ENCODE measurements around the gene ECI1.

ECI1 gene

DNA sequence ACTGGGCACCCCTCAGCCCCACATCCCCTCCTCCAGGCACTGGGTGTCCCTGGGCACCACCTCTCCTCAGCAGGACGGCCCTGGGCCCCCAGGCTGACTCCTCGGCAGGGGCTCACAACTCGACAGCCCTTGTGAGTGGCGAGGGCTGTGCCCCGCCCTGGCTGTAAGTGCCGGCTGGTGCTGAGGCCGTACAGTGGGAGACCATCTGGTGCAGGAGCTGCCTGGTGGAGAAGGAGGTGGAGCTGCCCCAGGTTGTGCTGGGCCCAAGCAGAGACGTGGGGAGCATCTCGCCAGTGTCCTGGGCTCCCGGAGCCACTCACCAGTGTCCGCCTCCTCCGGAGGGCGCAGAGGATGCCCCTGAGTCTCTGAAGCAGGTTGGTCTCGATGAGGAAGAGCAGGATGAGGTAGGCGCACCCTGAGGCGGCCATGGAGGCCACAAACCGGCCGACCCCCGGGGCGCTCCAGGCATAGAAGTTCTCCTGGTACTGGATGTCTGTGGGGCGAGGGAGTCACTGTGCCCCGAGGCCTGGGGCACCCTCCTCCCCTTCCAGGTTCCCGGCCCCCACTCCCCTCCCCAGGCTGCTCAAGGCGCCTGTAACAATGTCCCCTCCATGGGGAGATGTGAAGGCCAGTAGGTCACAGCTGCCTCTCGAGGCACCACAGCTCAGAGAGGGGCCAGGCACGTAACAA lies 31.6 kb upstream of the ECI1 start:
- no peaks in the 10 kb centered on the region for H3K9me2 ChIP-seq (replicated peaks; ENCODE audit: low read depth, low read length)
- H3K27me3 ChIP-seq (ENCODE audit: insufficient read depth, low read length, poor library complexity, severe bottlenecking), result no peaks in the 10 kb centered on the region
- H3K36me3 ChIP-seq (ENCODE audit: insufficient read depth, low read length), result no peaks in the 10 kb centered on the region
- H3K4me3 ChIP-seq (ENCODE audit: low read length, poor library complexity, severe bottlenecking), result no peak overlapping the region
- H3K4me1 ChIP-seq (ENCODE audit: insufficient read depth, low read length, poor library complexity, severe bottlenecking), result no peaks in the 10 kb centered on the region
- H3K9ac ChIP-seq (ENCODE audit: low read depth, low read length, poor library complexity, severe bottlenecking), result no peak overlapping the region
- H4K20me1 ChIP-seq (ENCODE audit: insufficient read depth, low read length, poor library complexity, severe bottlenecking), result no peaks in the 10 kb centered on the region
- no peak overlapping the region for H2AFZ ChIP-seq (ENCODE audit: low read length)
- no peaks in the 10 kb centered on the region for H3K9me3 ChIP-seq (ENCODE audit: insufficient read depth, low read depth, low read length)
- H3F3A ChIP-seq (ENCODE audit: low read depth), result no peaks in the 10 kb centered on the region
- no peak overlapping the region for H3K4me2 ChIP-seq (ENCODE audit: low read depth, low read length, poor library complexity, severe bottlenecking)
- no peaks in the 10 kb centered on the region for H3K79me2 ChIP-seq (ENCODE audit: insufficient read depth, low read length)
- TF ChIP-seq, protein P1, sequence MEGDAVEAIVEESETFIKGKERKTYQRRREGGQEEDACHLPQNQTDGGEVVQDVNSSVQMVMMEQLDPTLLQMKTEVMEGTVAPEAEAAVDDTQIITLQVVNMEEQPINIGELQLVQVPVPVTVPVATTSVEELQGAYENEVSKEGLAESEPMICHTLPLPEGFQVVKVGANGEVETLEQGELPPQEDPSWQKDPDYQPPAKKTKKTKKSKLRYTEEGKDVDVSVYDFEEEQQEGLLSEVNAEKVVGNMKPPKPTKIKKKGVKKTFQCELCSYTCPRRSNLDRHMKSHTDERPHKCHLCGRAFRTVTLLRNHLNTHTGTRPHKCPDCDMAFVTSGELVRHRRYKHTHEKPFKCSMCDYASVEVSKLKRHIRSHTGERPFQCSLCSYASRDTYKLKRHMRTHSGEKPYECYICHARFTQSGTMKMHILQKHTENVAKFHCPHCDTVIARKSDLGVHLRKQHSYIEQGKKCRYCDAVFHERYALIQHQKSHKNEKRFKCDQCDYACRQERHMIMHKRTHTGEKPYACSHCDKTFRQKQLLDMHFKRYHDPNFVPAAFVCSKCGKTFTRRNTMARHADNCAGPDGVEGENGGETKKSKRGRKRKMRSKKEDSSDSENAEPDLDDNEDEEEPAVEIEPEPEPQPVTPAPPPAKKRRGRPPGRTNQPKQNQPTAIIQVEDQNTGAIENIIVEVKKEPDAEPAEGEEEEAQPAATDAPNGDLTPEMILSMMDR (conservative IDR thresholded peaks at IDR 0.05; ENCODE audit: low read length), result no peak
- TF ChIP-seq EZH2phosphoT487 (IDR thresholded peaks at IDR 0.05; ENCODE audit: borderline replicate concordance), result no peak

DNA sequence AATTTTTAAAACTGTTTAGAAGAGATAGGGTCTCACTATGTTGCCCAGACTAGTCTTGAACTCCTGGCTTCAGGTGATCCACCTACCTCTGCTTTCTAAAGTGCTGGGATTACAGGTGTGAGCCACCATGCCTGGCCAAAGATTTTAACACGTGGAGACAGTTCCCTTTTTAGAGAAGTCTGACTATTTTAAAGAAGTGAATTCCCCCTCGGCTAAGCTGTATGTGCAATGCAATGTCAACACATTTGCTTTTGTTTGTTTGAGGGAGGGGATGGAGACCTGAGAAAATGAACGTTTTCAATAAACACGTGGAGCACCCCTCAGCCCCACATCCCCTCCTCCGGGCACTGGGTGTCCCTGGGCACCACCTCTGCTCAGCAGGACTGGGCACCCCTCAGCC lies 30.9 kb upstream of the ECI1 start:
- H2AFZ ChIP-seq (ENCODE audit: low read length), result no peak overlapping the region
- H3K79me2 ChIP-seq (ENCODE audit: insufficient read depth, low read length), result no peaks in the 10 kb centered on the region
- TF ChIP-seq, protein P1 (conservative IDR thresholded peaks at IDR 0.05; ENCODE audit: low read length), result no peak
- no peak for TF ChIP-seq EZH2phosphoT487 (IDR thresholded peaks at IDR 0.05; ENCODE audit: borderline replicate concordance)
- H3K27me3 ChIP-seq (ENCODE audit: insufficient read depth, low read length, poor library complexity, severe bottlenecking), result no peaks in the 10 kb centered on the region
- no peaks in the 10 kb centered on the region for H3K4me1 ChIP-seq (ENCODE audit: insufficient read depth, low read length, poor library complexity, severe bottlenecking)
- no peak overlapping the region for H3K4me2 ChIP-seq (ENCODE audit: low read depth, low read length, poor library complexity, severe bottlenecking)
- no peaks in the 10 kb centered on the region for H3K9me3 ChIP-seq (ENCODE audit: insufficient read depth, low read depth, low read length)
- H3K9me2 ChIP-seq (replicated peaks; ENCODE audit: low read depth, low read length), result no peaks in the 10 kb centered on the region
- no peak overlapping the region for H3K9ac ChIP-seq (ENCODE audit: low read depth, low read length, poor library complexity, severe bottlenecking)
- no peaks in the 10 kb centered on the region for H3F3A ChIP-seq (ENCODE audit: low read depth)
- no peaks in the 10 kb centered on the region for H4K20me1 ChIP-seq (ENCODE audit: insufficient read depth, low read length, poor library complexity, severe bottlenecking)
- H3K4me3 ChIP-seq (ENCODE audit: low read length, poor library complexity, severe bottlenecking), result no peak overlapping the region
- no peaks in the 10 kb centered on the region for H3K36me3 ChIP-seq (ENCODE audit: insufficient read depth, low read length)

DNA sequence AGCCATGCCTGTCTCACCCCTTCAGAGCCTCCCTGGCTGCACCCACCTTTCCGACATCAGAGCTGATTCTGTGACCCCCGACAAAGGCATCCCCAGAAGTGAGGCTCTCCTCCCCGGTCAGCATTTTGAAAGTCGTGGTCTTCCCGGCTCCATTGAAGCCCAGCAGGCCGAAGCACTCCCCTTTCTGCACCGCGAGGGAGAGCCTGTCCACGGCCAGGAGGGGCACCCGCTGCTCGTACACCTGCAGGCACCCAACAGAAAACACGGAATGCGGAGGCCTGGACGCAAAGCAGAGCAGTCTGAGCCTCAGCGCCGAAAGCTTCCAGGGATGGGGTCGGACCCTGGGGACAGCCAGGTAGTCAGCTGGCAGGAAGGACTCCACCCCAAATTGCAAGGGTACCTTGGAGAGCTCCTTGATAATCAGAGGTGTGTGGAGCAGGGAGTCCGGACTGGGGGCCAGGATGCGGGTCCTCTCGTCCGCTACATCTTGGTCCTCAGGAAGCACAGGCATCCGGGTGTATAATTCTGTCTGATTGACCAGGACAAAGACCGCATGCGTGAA lies 29.7 kb upstream of the ECI1 start:
- TF ChIP-seq, protein P1 (conservative IDR thresholded peaks at IDR 0.05; ENCODE audit: low read length), result no peak
- no peak for TF ChIP-seq EZH2phosphoT487 (IDR thresholded peaks at IDR 0.05; ENCODE audit: borderline replicate concordance)
- Histone ChIP-seq H3K9ac (ENCODE audit: low read depth, low read length, poor library complexity, severe bottlenecking) (no peak overlapping the region), H3K4me3 (ENCODE audit: low read length, poor library complexity, severe bottlenecking) (no peak overlapping the region), H4K20me1 (ENCODE audit: insufficient read depth, low read length, poor library complexity, severe bottlenecking) (no peaks in the 10 kb centered on the region), H3K79me2 (ENCODE audit: insufficient read depth, low read length) (no peaks in the 10 kb centered on the region), H3K36me3 (ENCODE audit: insufficient read depth, low read length) (no peaks in the 10 kb centered on the region), H3K4me1 (ENCODE audit: insufficient read depth, low read length, poor library complexity, severe bottlenecking) (no peaks in the 10 kb centered on the region), H3K4me2 (ENCODE audit: low read depth, low read length, poor library complexity, severe bottlenecking) (no peak overlapping the region), H3K9me3 (ENCODE audit: insufficient read depth, low read depth, low read length) (no peaks in the 10 kb centered on the region), H2AFZ (ENCODE audit: low read length) (no peak overlapping the region), H3F3A (ENCODE audit: low read depth) (no peaks in the 10 kb centered on the region), H3K27me3 (ENCODE audit: insufficient read depth, low read length, poor library complexity, severe bottlenecking) (no peaks in the 10 kb centered on the region), H3K9me2 (replicated peaks; ENCODE audit: low read depth, low read length) (no peaks in the 10 kb centered on the region)
